Measurements from ENCODE around the gene NRCAM.

GRCh38 chr7:108146070-108146842, 310.0 kb downstream of the NRCAM start:
- TF ChIP-seq CTCF (IDR thresholded peaks at IDR 0.05; ENCODE audit: low read length) (peak; percentile 93), EZH2phosphoT487 (IDR thresholded peaks at IDR 0.05; ENCODE audit: low read length) (no peak)

All from MM.1S (cell line).